LNCaP clone FGC (cell line): ENCODE measurements around the gene HSD17B1.

ENCODE experiments used
- DNase-seq: peaks from one replicate; pipeline ENCODE4 v3.0.0-alpha.2; 2011; ENCODE audit warnings: low read depth
- H3K4me3 ChIP-seq: 2 replicates; pipeline ENCODE4 v1.5.1; 2011; ENCODE audit warnings: mild to moderate bottlenecking, low read depth, low read length, control low read depth
- TF ChIP-seq, protein P1 (sequence below): IDR thresholded peaks from 2 replicates; pipeline ENCODE4 v1.5.1; 2012; ENCODE audit warnings: mild to moderate bottlenecking; ENCODE audit not compliant: control insufficient read depth, insufficient read depth; ENCODE audit errors: extremely low read depth

HSD17B1 gene

DNA sequence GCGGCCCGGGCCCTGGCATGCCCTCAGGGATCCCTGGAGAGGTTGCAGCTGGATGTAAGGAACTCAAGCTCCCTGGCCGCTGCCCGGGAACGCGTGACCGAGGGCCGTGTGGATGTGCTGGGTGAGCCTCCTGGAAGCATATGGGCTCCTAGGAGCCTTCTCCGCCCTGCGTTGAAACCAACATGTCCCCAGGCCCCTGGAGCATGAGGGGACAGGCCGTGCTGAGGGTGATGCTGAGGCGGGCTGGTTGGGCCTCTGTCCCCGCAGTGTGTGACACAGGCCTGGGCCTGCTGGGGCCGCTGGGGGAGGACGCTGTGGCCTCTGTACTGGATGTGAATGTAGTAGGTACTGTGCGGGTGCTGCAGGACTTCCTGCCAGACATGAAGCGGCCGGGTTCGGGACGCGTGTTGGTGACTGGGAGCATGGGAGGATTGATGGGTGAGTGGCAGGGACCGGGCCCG is 5.7 kb upstream of the HSD17B1 start:
- TF ChIP-seq, protein P1, sequence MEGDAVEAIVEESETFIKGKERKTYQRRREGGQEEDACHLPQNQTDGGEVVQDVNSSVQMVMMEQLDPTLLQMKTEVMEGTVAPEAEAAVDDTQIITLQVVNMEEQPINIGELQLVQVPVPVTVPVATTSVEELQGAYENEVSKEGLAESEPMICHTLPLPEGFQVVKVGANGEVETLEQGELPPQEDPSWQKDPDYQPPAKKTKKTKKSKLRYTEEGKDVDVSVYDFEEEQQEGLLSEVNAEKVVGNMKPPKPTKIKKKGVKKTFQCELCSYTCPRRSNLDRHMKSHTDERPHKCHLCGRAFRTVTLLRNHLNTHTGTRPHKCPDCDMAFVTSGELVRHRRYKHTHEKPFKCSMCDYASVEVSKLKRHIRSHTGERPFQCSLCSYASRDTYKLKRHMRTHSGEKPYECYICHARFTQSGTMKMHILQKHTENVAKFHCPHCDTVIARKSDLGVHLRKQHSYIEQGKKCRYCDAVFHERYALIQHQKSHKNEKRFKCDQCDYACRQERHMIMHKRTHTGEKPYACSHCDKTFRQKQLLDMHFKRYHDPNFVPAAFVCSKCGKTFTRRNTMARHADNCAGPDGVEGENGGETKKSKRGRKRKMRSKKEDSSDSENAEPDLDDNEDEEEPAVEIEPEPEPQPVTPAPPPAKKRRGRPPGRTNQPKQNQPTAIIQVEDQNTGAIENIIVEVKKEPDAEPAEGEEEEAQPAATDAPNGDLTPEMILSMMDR = no peak
- DNase-seq = no peak
- H3K4me3 ChIP-seq = no peak overlapping the region

DNA sequence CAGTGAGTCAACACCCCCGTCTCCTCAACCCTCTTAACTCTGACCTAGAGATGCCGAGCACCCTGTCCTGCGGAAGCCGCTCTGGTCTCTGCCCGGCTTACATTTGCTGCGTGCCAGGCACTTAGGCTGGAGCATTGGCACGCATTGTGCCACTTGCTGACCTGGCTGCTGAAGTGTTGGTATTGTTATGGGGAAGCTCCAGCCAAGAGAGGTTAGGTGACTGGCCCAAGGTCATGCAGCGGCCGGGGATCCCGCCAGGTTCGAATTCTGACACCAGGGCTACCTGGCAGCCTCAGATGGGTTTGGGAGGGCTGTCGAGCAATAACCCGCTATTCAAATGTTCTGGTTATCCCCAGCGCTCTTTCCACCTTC is 5.0 kb upstream of the HSD17B1 start:
- H3K4me3 ChIP-seq = no peak overlapping the region
- no peak for DNase-seq
- TF ChIP-seq, protein P1 = no peak

DNA sequence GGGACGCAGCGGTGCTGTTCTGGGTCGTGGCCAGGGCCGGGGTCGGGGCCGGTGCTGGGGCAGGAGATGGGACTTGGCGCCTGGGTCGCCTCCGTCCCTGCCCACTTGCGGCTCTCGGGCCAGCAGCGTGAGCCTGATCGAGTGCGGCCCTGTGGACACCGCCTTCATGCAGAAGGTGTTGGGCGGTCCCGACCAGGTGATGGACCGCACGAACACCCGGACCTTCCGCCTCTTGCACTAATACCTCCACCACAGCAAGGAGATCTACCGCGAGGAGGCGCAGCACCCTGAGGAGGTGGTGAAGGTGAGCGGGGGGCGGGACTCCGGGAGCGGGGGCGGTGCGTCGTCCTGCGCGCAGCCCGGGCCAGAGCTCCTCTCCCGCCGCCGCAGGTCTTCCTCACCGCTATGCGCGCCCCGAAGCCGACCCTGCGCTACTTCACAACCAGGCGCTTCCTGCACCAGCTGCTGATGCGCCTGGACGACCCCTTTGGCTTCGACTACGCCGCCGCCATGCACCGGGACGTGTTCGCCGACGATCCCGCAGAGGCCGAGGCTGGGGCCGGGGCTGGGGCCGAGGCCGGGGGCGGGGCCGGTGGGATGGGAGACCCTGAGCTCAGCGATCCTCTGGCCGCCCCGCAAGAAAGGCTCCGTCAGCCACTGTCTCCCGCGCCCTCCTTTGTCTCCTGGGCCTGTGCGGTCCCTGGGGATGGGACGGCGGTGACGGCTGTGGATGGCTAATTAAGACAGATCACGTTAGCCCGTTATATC is 4.5 kb upstream of the HSD17B1 start:
- DNase-seq = no peak
- no peak overlapping the region for H3K4me3 ChIP-seq
- TF ChIP-seq, protein P1 = no peak

DNA sequence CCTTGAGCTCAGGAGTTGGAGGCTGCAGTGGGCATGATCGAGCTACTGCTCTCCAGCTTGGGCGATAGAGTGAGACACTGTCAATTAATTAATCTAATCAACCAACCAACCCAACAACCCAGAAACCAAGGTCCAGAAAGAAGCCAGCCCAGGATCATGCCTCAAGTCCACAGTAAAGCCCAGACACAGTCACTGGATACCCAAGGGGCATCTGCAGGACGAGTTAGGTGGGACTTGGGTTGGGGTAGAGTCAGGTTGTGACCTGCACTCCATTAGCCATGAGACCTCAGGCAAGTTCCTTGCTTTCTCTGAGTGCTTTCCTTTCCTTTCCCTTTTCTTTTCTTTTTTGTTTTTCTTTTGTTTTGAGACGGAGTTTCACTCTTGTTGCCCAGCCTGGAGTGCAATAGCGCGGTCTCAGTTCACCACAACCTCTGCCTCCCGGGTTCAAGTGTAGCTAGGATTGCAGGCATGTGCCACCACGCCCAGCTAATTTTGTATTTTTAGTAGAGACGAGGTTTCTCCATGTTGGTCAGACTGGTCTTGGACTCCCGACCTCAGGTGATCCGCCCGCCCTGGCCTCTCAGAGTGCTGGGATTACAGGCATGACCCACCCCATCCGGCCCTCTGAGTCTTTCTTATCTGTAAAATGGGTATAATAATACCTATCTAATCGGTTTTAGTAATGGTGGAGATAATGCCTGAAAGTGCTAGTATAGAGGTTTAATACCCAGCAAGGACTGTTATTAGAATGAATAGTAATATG is 3.5 kb upstream of the HSD17B1 start:
- DNase-seq = no peak
- no peak overlapping the region for H3K4me3 ChIP-seq
- TF ChIP-seq, protein P1 = no peak

DNA sequence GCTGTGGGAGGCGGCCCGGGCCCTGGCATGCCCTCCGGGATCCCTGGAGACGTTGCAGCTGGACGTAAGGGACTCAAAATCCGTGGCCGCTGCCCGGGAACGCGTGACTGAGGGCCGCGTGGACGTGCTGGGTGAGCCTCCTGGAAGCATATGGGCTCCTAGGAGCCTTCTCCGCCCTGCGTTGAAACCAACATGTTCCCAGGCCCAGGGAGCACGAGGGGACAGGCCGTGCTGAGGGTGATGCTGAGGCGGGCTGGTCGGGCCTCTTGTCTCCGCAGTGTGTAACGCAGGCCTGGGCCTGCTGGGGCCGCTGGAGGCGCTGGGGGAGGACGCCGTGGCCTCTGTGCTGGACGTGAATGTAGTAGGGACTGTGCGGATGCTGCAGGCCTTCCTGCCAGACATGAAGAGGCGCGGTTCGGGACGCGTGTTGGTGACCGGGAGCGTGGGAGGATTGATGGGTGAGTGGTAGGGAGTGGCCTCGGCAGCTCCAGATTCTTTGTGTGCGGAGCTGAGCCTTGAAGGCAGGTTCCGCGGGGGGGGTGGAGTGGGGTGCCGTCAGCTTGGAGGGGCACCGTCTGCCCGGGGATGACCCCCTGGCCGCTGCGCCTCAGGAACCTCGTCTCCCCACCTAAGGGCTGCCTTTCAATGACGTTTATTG is 567 bp downstream of the HSD17B1 start:
- DNase-seq = no peak
- H3K4me3 ChIP-seq = peak overlapping the region; percentile 87
- TF ChIP-seq, protein P1 = no peak

DNA sequence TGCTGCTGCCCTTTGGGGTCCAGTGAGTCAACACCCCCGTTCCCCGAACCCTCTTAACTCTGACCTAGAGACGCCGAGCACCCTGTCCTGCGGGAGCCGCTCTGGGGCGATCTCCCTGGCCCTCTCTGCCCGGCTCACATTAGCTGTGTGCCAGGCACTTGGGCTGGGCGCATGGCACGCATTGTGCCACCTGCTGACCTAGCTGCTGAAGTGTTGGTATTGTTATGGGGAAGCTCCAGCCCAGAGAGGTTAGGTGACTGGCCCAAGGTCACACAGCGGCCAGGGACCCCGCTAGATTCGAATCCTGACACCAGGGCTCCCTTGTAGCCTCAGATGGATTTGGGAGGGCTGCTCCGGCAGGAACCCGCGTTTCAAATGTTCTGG is 1.1 kb downstream of the HSD17B1 start:
- TF ChIP-seq, protein P1 = peak; percentile 68
- peak overlapping the region; percentile 87 for H3K4me3 ChIP-seq
- no peak for DNase-seq
